Endodermal cell (in vitro differentiated cells): ENCODE data around the gene METTL2B. TPM values are rescaled to one million over a fixed set of nuclear protein-coding genes. Genes with fewer than 3 reads are reported as not detected.
A peak's percentile ranks its signal among the peaks of the same experiment; 100 is the strongest.
"Not testable (repeated sequence)": the region's sequence is repeated elsewhere in the genome, so short reads cannot be mapped to it uniquely, and the experiment has no call there.

Experiments
- DNase-seq: peaks from one replicate; pipeline ENCODE4 v3.0.0-alpha.2; 2017
- H3K27ac ChIP-seq: 2 replicates; pipeline ENCODE4 v1.5.1; 2013; ENCODE audit warnings: mild to moderate bottlenecking, low read depth, low read length, moderate library complexity
- H3K27me3 ChIP-seq: 2 replicates; pipeline ENCODE4 v1.6.1; 2013; ENCODE audit warnings: mild to moderate bottlenecking, low read length, moderate library complexity; ENCODE audit not compliant: insufficient read depth, control insufficient read depth, poor library complexity, severe bottlenecking
- H3K36me3 ChIP-seq: 2 replicates; pipeline ENCODE4 v1.7.0; 2013; ENCODE audit warnings: mild to moderate bottlenecking, low read length, moderate library complexity; ENCODE audit not compliant: control insufficient read depth, insufficient read depth
- H3K4me1 ChIP-seq: one replicate; pipeline ENCODE4 v1.7.0; 2013; ENCODE audit warnings: low read length; ENCODE audit not compliant: control insufficient read depth, insufficient read depth
- H3K4me3 ChIP-seq: 2 replicates; pipeline ENCODE4 v1.5.1; 2013; ENCODE audit warnings: mild to moderate bottlenecking, low read length, moderate library complexity
- H3K9ac ChIP-seq: 2 replicates; pipeline ENCODE4 v1.6.1; 2013; ENCODE audit warnings: mild to moderate bottlenecking, low read length, moderate library complexity; ENCODE audit not compliant: poor library complexity, severe bottlenecking; ENCODE audit errors: extremely low read depth
- H3K9me3 ChIP-seq: 2 replicates; pipeline ENCODE4 v1.6.1; 2013; ENCODE audit warnings: mild to moderate bottlenecking, low read length, moderate library complexity; ENCODE audit not compliant: control insufficient read depth
- H3K27ac Mint-ChIP-seq: 2 replicates; pipeline ENCODE4 v1.8.0; 2020; ENCODE audit warnings: mixed read lengths
- H3K27me3 Mint-ChIP-seq: 2 replicates; pipeline ENCODE4 v1.8.0; 2021; ENCODE audit warnings: mild to moderate bottlenecking, mixed read lengths; ENCODE audit not compliant: insufficient read depth
- H3K36me3 Mint-ChIP-seq: 2 replicates; pipeline ENCODE4 v1.8.0; 2020; ENCODE audit warnings: low read depth, mixed read lengths
- H3K4me1 Mint-ChIP-seq: 2 replicates; pipeline ENCODE4 v1.8.0; 2020; ENCODE audit warnings: mixed read lengths
- H3K4me3 Mint-ChIP-seq: 2 replicates; pipeline ENCODE4 v1.8.0; 2020; ENCODE audit warnings: mild to moderate bottlenecking, moderate library complexity, mixed read lengths
- H3K9me3 Mint-ChIP-seq: 2 replicates; pipeline ENCODE4 v1.8.0; 2020; ENCODE audit warnings: mild to moderate bottlenecking, mixed read lengths
- whole genome bisulfite sequencing, 2 experiments: methylation state at CpG; one replicate each; pipeline versions ENCODE4 v1.1.5 to v1.1.7; 2013; ENCODE audit warnings: missing lambda C conversion rate in 2 of 2, mixed read lengths in 1 of 2; ENCODE audit not compliant: insufficient coverage in 1 of 2, insufficient read length in 1 of 2; 5-methylcytosine and 5-hydroxymethylcytosine counted together
- total RNA-seq, 2 donors: library from RNA; stranded (reverse); fragmentation: NEBNext Ultra II Directional in 1 of 2; extraction: Animal tissue kit (Norgen Biotek cat#: 25700) in 1 of 2; gene quantifications; 2 replicates in 1 of 2; 3 replicates in 1 of 2; pipeline ENCODE4 v1.2.1, GENCODE V29; 2021

Gene METTL2B
- total RNA-seq, 2 donors from 2014 or later = 39.8 to 50.5 TPM

DNA sequence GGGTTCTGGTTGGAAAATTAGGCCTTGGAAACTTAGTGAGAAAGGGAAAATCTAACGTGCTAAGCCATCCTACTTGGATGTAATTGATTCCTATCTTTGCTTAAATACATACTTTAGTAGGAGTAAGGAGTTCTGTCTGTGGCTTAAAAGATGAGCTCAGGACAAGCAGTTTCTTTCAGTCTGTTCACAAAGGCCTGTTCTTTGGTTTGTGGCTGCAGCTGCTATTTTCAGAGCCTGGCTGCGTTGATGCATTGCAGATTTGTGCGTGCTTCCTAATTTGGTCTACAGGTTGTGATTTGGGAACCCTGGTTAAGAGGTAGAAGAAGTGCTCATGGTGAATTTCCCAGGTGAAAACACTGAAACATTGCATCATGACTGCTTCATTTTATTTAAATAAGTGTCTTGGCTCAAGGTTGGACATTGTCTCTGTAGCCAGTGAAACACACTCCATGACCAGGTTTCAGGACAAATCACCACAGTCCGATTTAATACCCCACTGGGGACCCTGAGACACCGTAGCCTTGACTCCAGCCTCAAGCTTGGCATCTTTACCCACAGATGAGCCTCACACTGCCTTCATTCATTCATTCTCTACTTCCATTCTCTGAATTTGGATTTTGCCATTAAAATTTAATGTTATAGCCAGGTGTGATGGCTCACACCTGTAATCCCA is 30.9 kb downstream of the METTL2B start:
- H3K4me3 ChIP-seq, H3K27me3 Mint-ChIP-seq, H3K27ac Mint-ChIP-seq, H3K4me1 ChIP-seq, H3K27ac ChIP-seq, H3K4me3 Mint-ChIP-seq, H3K4me1 Mint-ChIP-seq, H3K9me3 ChIP-seq, DNase-seq, H3K36me3 Mint-ChIP-seq, H3K36me3 ChIP-seq, H3K9me3 Mint-ChIP-seq, H3K27me3 ChIP-seq, H3K9ac ChIP-seq: not testable (repeated sequence)
- 80 to 94% methylated on average over 1 to 5 of the region's 5 CpGs for WGBS, 2 experiments

DNA sequence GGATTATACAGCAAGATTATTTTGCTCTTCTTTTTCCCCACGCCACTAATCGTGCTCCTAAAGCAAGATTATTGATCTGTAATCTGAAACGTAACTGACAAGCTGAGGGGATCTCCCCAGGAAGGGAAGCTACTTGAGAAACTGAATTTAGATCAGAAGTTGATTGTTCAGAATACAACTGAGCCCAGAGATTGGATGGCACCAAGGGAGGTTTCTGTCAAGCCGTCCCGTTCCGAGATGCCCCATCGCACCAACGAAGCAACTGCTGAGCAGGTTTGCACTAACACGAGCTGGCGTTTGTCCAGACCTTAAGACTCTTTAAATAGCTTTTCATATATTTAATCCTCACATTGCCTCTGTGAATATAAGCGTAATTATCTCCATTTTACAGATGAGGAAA is 35.1 kb downstream of the METTL2B start:
- H3K4me1 ChIP-seq, DNase-seq, H3K36me3 ChIP-seq, H3K27ac ChIP-seq, H3K4me1 Mint-ChIP-seq, H3K27me3 Mint-ChIP-seq, H3K9me3 ChIP-seq, H3K4me3 ChIP-seq, H3K4me3 Mint-ChIP-seq, H3K36me3 Mint-ChIP-seq, H3K9me3 Mint-ChIP-seq, H3K9ac ChIP-seq, H3K27ac Mint-ChIP-seq, H3K27me3 ChIP-seq: not testable (repeated sequence)
- 90 to 96% methylated on average over 8 to 11 of the region's 11 CpGs for WGBS, 2 experiments

DNA sequence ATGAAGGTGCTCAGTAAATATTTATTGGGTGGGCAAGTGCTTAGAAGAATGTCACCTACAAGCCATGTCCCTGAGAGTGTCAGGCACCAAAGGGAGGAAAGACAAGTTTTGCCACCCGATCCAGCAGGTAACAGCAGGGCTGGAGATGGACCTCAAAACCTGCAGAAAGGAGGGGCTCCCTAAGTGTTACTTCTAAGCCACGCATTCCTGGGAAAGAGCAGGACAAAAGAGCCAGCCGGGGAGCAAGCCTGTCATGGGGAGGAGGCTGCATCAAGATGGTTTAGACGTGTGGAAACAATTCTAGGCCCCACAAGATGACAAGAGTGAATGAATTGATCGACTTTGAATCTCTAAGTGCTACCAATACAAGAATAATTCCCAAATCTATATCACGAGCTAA is 38.7 kb downstream of the METTL2B start:
- WGBS, 2 experiments = 79 to 83% methylated on average over 5 to 6 of the region's 6 CpGs

DNA sequence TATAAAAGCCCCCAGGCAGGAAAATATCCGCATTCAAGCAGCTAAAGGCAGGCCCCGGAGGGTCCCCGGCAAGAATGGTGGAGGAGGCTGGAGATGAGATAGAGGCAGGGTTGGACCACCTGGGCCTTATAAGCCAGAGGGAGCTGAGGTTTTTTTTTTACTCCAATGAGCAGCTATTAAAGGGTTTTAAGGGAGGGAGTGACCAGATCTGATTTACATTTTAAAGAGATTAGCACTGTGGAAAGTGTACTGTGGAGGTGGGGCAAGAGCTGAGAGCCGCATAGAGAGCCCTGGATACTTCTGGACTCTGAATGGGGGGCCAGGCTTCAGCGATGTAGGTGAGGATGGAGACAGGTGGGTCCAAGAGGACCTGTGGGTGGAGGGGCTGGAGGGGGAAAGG is 40.5 kb downstream of the METTL2B start:
- H3K27ac Mint-ChIP-seq, H3K4me1 ChIP-seq, H3K27me3 Mint-ChIP-seq, H3K27ac ChIP-seq, DNase-seq, H3K9me3 Mint-ChIP-seq, H3K4me1 Mint-ChIP-seq, H3K27me3 ChIP-seq, H3K4me3 ChIP-seq, H3K36me3 Mint-ChIP-seq, H3K4me3 Mint-ChIP-seq, H3K36me3 ChIP-seq, H3K9ac ChIP-seq, H3K9me3 ChIP-seq: not testable (repeated sequence)
- WGBS, 2 experiments = 86 to 90% methylated on average over 2 to 4 of the region's 5 CpGs

More for the DNA sequence above, 38.7 kb downstream of the METTL2B start:
- not testable (repeated sequence) for H3K27ac ChIP-seq, H3K27ac Mint-ChIP-seq, H3K4me3 ChIP-seq, H3K4me1 ChIP-seq, H3K9me3 ChIP-seq, H3K27me3 ChIP-seq, H3K9me3 Mint-ChIP-seq, H3K36me3 Mint-ChIP-seq, H3K4me3 Mint-ChIP-seq, H3K4me1 Mint-ChIP-seq, H3K9ac ChIP-seq, H3K27me3 Mint-ChIP-seq, H3K36me3 ChIP-seq
- peak; percentile 61 for DNase-seq

DNA sequence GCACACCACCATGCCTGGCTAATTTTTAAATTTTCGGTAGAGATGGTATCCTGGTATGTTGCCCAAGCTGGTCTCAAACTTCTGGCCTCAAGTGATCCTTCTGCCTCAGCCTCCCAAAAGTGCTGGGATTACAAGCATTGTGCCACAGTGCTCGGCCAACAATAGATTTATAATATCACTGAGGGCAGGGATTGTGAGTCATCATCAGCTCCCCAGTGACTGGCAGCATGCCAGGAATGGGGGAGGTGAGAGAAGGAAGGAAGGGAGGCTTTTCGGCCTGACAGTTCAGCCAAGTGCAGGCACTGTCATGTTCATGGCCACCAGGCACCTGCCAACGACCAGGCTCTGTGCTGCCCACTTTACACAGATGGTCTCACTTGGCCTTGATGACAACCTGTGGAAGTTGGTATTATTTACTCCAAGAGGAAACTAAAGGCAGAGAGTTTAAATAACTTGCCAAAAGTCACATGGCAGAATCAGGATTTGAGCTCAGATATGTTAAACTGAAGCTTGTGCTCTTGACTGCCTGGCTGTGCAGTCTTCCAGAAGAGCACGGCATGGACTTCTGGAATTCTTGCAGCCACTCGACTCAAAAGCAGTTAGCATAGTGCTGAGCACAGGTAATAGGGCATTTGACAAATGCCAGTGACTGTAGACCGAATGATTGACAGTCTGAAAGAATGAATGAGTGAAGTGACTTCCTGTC is 46.8 kb downstream of the METTL2B start:
- H3K36me3 Mint-ChIP-seq, H3K27me3 ChIP-seq, H3K9me3 ChIP-seq, H3K27me3 Mint-ChIP-seq, H3K4me3 Mint-ChIP-seq, H3K27ac Mint-ChIP-seq, H3K4me3 ChIP-seq, H3K9ac ChIP-seq, H3K4me1 ChIP-seq, H3K27ac ChIP-seq, H3K4me1 Mint-ChIP-seq, H3K9me3 Mint-ChIP-seq, H3K36me3 ChIP-seq, DNase-seq: not testable (repeated sequence)
- 84 to 86% methylated on average over 2 to 4 of the region's 7 CpGs for WGBS, 2 experiments

DNA sequence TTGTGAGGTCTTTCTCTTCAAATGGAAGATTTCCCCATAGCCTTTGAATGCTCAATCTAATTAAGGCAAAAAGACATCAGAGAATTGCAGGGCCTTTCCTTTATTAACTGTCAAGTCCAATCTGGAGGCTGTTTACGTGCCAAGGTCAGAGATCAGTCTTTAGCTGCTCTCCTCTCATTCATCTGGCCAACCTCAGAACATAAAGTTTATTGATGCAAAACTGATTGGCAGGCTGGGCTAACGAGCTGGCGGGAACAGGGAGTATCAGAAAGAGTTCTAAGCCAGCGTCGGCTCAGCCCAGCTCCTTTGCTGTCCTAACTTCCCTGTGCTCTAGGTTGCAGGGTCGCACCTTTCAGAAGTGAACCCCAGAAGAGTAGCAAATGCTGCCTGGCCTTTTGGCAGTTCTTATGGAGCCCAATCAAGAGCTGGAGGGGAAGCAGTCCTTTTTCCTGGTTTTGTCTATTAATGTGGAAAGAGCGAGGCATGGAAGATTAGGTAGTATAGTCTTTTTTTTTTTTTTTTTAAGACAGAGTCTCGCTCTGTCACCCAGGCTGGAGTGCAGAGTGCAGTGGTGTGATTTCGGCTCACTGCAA is 47.5 kb downstream of the METTL2B start:
- H3K9me3 ChIP-seq, H3K9me3 Mint-ChIP-seq, H3K4me3 Mint-ChIP-seq, H3K27ac Mint-ChIP-seq, H3K4me1 ChIP-seq, H3K27ac ChIP-seq, H3K4me3 ChIP-seq, H3K36me3 Mint-ChIP-seq, H3K27me3 Mint-ChIP-seq, H3K4me1 Mint-ChIP-seq, H3K9ac ChIP-seq, H3K27me3 ChIP-seq, H3K36me3 ChIP-seq, DNase-seq: not testable (repeated sequence)
- 84 to 90% methylated on average over 7 to 9 of the region's 9 CpGs for WGBS, 2 experiments

DNA sequence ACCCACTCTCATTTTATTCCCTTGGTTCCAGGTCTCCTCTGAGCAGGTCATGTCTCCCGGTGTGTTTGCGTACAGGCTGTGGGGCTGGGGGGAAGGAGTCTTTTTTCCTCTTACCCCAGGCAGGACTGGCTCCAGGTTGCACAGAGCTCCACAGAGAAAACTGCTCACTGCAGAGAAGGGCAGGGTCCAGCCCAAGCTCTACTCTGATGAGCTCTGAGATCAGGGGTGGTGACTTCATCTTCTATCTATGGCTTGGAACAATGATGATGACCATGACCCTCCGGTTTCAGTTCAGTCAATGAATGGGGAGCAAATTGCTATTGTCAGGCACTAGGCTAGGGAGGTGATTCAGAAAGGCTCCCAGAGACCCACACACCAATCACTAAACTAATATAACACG is 49.0 kb downstream of the METTL2B start:
- Mint-ChIP-seq H3K27ac (peak overlapping the region; percentile 72), H3K4me1 (peaks cover 11% of the 10 kb centered on the region)
- not testable (repeated sequence) for H3K4me1 ChIP-seq, H3K36me3 ChIP-seq, H3K4me3 ChIP-seq, H3K36me3 Mint-ChIP-seq, DNase-seq, H3K27ac ChIP-seq, H3K9me3 ChIP-seq, H3K27me3 Mint-ChIP-seq, H3K27me3 ChIP-seq, H3K9ac ChIP-seq, H3K4me3 Mint-ChIP-seq, H3K9me3 Mint-ChIP-seq
- WGBS, 2 experiments = 86% methylated on average over 4 of the region's 4 CpGs; no CpG with 5 or more reads in 1 of the 2 experiments
